ENCODE results near the gene CALML6. TPM values are rescaled to one million over a fixed set of nuclear protein-coding genes. Genes with fewer than 3 reads are reported as not detected.

CALML6 gene
- polyA plus RNA-seq, 1 donor from 2014 or later = not detected

GRCh38 chr1:1964811-1965210, 49.8 kb downstream of the CALML6 start:
- no peak for TF ChIP-seq RAD21 (conservative IDR thresholded peaks at IDR 0.05)
- TF ChIP-seq REST (IDR thresholded peaks at IDR 0.05; ENCODE audit: borderline replicate concordance) = no peak
- no peak for TF ChIP-seq CTCF (IDR thresholded peaks at IDR 0.05; ENCODE audit: poor library complexity, severe bottlenecking)
- TF ChIP-seq MXI1 (conservative IDR thresholded peaks at IDR 0.05; ENCODE audit: poor library complexity, severe bottlenecking) = no peak
- no peak for TF ChIP-seq TAF1 (IDR thresholded peaks at IDR 0.05; ENCODE audit: low read depth)
- TF ChIP-seq EZH2 (IDR thresholded peaks at IDR 0.05; ENCODE audit: borderline replicate concordance, insufficient read depth, low read length, poor library complexity, severe bottlenecking) = no peak
- no peak for TF ChIP-seq EP300 (conservative IDR thresholded peaks at IDR 0.05; ENCODE audit: poor library complexity, severe bottlenecking)
- TF ChIP-seq SMC3 (conservative IDR thresholded peaks at IDR 0.05; ENCODE audit: poor library complexity) = no peak
- no peak for TF ChIP-seq POLR2AphosphoS5 (IDR thresholded peaks at IDR 0.05)
- Histone ChIP-seq H3K27me3 (ENCODE audit: insufficient read depth, low read depth, low read length) (no peaks in the 10 kb centered on the region), H3K79me2 (replicated peaks; ENCODE audit: insufficient read depth, low read length) (no peaks in the 10 kb centered on the region), H3K9me3 (ENCODE audit: low read length) (no peaks in the 10 kb centered on the region), H4K20me1 (ENCODE audit: insufficient read depth) (no peaks in the 10 kb centered on the region), H3F3A (ENCODE audit: insufficient read depth, low read length, poor library complexity, severe bottlenecking) (no peaks in the 10 kb centered on the region), H3K27ac (ENCODE audit: low read length) (no peak overlapping the region), H3K36me3 (ENCODE audit: insufficient read depth, low read length) (no peaks in the 10 kb centered on the region), H3K9me2 (ENCODE audit: insufficient read depth, low read length) (no peaks in the 10 kb centered on the region), H2AFZ (ENCODE audit: low read depth, low read length) (no peak overlapping the region), H3K4me3 (ENCODE audit: low read length) (no peak overlapping the region), H3K9ac (ENCODE audit: low read length) (no peak overlapping the region), H3K4me2 (ENCODE audit: low read length) (no peak overlapping the region)

- Histone ChIP-seq H3K4me2 (ENCODE audit: low read length) (no peak overlapping the region), H3K27me3 (ENCODE audit: insufficient read depth, low read depth, low read length) (no peaks in the 10 kb centered on the region), H3K27ac (ENCODE audit: low read length) (no peak overlapping the region), H4K20me1 (ENCODE audit: insufficient read depth) (no peaks in the 10 kb centered on the region), H3K4me3 (ENCODE audit: low read length) (no peak overlapping the region), H3K9me2 (ENCODE audit: insufficient read depth, low read length) (no peaks in the 10 kb centered on the region), H2AFZ (ENCODE audit: low read depth, low read length) (no peak overlapping the region), H3K9ac (ENCODE audit: low read length) (no peak overlapping the region), H3K36me3 (ENCODE audit: insufficient read depth, low read length) (no peaks in the 10 kb centered on the region), H3K79me2 (replicated peaks; ENCODE audit: insufficient read depth, low read length) (no peaks in the 10 kb centered on the region), H3K9me3 (ENCODE audit: low read length) (no peaks in the 10 kb centered on the region), H3F3A (ENCODE audit: insufficient read depth, low read length, poor library complexity, severe bottlenecking) (no peaks in the 10 kb centered on the region)
- TF ChIP-seq EZH2 (IDR thresholded peaks at IDR 0.05; ENCODE audit: borderline replicate concordance, insufficient read depth, low read length, poor library complexity, severe bottlenecking) = no peak
- TF ChIP-seq EP300 (conservative IDR thresholded peaks at IDR 0.05; ENCODE audit: poor library complexity, severe bottlenecking) = no peak
- no peak for TF ChIP-seq MXI1 (conservative IDR thresholded peaks at IDR 0.05; ENCODE audit: poor library complexity, severe bottlenecking)
- TF ChIP-seq RAD21 (conservative IDR thresholded peaks at IDR 0.05) = no peak
- TF ChIP-seq REST (IDR thresholded peaks at IDR 0.05; ENCODE audit: borderline replicate concordance) = no peak
- no peak for TF ChIP-seq CTCF (IDR thresholded peaks at IDR 0.05; ENCODE audit: poor library complexity, severe bottlenecking)
- no peak for TF ChIP-seq POLR2AphosphoS5 (IDR thresholded peaks at IDR 0.05)
- TF ChIP-seq TAF1 (IDR thresholded peaks at IDR 0.05; ENCODE audit: low read depth) = no peak
- no peak for TF ChIP-seq SMC3 (conservative IDR thresholded peaks at IDR 0.05; ENCODE audit: poor library complexity)
Observed at GRCh38 chr1:1965546-1965945, 50.5 kb downstream of the CALML6 start.
